Mesenchymal stem cell (in vitro differentiated cells and primary cell): ENCODE data around the gene TNFRSF14. TPM values are rescaled to one million over a fixed set of nuclear protein-coding genes. Genes with fewer than 3 reads are reported as not detected.

Experiments
- DNase-seq: peaks from one replicate; pipeline ENCODE4 v3.0.0-alpha.2; 2013
- H2AFZ ChIP-seq: one replicate; pipeline ENCODE4 v1.6.1; 2013; ENCODE audit warnings: low read depth, mild to moderate bottlenecking, control low read depth, inconsistent platforms, low read length, moderate library complexity
- H2AK5ac ChIP-seq: 2 replicates; pipeline ENCODE4 v1.6.1; 2013; ENCODE audit warnings: low read length, moderate library complexity, mild to moderate bottlenecking, inconsistent platforms; ENCODE audit not compliant: severe bottlenecking
- H2BK120ac ChIP-seq: one replicate; pipeline ENCODE4 v1.6.1; 2013; ENCODE audit warnings: low read depth, mild to moderate bottlenecking, inconsistent platforms, low read length, moderate library complexity
- H2BK12ac ChIP-seq, 2 experiments: one replicate each; pipeline ENCODE4 v1.6.1; 2013; ENCODE audit warnings: inconsistent platforms in 2 of 2, low read length in 2 of 2, mild to moderate bottlenecking in 2 of 2, moderate library complexity in 2 of 2, control low read depth in 1 of 2
- H2BK15ac ChIP-seq: one replicate; pipeline ENCODE4 v1.6.1; 2013; ENCODE audit warnings: mild to moderate bottlenecking, low read depth, inconsistent platforms; ENCODE audit not compliant: poor library complexity, severe bottlenecking
- H2BK5ac ChIP-seq: 2 replicates; pipeline ENCODE4 v1.6.1; 2013; ENCODE audit warnings: low read depth, mild to moderate bottlenecking, low read length, control low read depth, inconsistent platforms; ENCODE audit not compliant: poor library complexity, severe bottlenecking
- H3K14ac ChIP-seq, 2 experiments: one replicate each; pipeline ENCODE4 v1.6.1; 2013; ENCODE audit warnings: inconsistent platforms in 2 of 2, low read length in 2 of 2, control low read depth in 1 of 2, mild to moderate bottlenecking in 1 of 2, moderate library complexity in 1 of 2
- H3K18ac ChIP-seq, 2 experiments: one replicate each; pipeline ENCODE4 v1.6.1; 2013; ENCODE audit warnings: inconsistent platforms in 2 of 2, low read length in 2 of 2, control low read depth in 1 of 2, low read depth in 1 of 2, mild to moderate bottlenecking in 1 of 2
- H3K23ac ChIP-seq, 2 experiments: one replicate each; pipeline ENCODE4 v1.6.1; 2013; ENCODE audit warnings: inconsistent platforms in 2 of 2, low read length in 2 of 2, mild to moderate bottlenecking in 2 of 2, moderate library complexity in 2 of 2, control low read depth in 1 of 2
- H3K27ac ChIP-seq: 2 replicates; pipeline ENCODE4 v1.5.1; 2013; ENCODE audit warnings: mild to moderate bottlenecking, moderate library complexity, low read length, control low read depth, inconsistent platforms; ENCODE audit not compliant: poor library complexity, severe bottlenecking
- H3K27me3 ChIP-seq, 2 experiments: 2 replicates each; pipeline versions ENCODE4 v1.6.1 to v1.7.0; 2013; ENCODE audit warnings: low read length in 2 of 2, mild to moderate bottlenecking in 2 of 2, moderate library complexity in 2 of 2, control low read depth in 1 of 2, inconsistent platforms in 1 of 2; ENCODE audit not compliant: control insufficient read depth in 1 of 2, insufficient read depth in 1 of 2
- H3K36me3 ChIP-seq, 2 experiments: 2 replicates each; pipeline versions ENCODE4 v1.6.1 to v1.7.0; 2013; ENCODE audit warnings: low read length in 2 of 2, control low read depth in 1 of 2, inconsistent platforms in 1 of 2, low read depth in 1 of 2, mild to moderate bottlenecking in 1 of 2; ENCODE audit not compliant: insufficient read depth in 2 of 2, control insufficient read depth in 1 of 2
- H3K4ac ChIP-seq, 2 experiments: one replicate each; pipeline ENCODE4 v1.6.1; 2013; ENCODE audit warnings: inconsistent platforms in 2 of 2, low read length in 2 of 2, mild to moderate bottlenecking in 2 of 2, moderate library complexity in 2 of 2, control low read depth in 1 of 2, low read depth in 1 of 2
- H3K4me1 ChIP-seq: 2 replicates; pipeline ENCODE4 v1.6.1; 2013; ENCODE audit warnings: low read depth, low read length, control low read depth; ENCODE audit not compliant: control insufficient read depth, insufficient read depth
- H3K4me2 ChIP-seq: 2 replicates; pipeline ENCODE4 v1.6.1; 2013; ENCODE audit warnings: low read length, mild to moderate bottlenecking, inconsistent platforms; ENCODE audit not compliant: poor library complexity, severe bottlenecking
- H3K4me3 ChIP-seq, 2 experiments: 2 replicates each; pipeline versions ENCODE4 v1.5.1 to v1.7.0; 2013; ENCODE audit warnings: low read length in 2 of 2, mild to moderate bottlenecking in 2 of 2, control low read depth in 1 of 2, low read depth in 1 of 2; ENCODE audit not compliant: insufficient read depth in 1 of 2
- H3K79me1 ChIP-seq: replicated peaks from 2 replicates; pipeline ENCODE4 v1.6.1; 2013; ENCODE audit warnings: mild to moderate bottlenecking, control low read depth, low read length, inconsistent platforms; ENCODE audit not compliant: poor library complexity, severe bottlenecking
- H3K9ac ChIP-seq: 2 replicates; pipeline ENCODE4 v1.7.0; 2013; ENCODE audit warnings: mild to moderate bottlenecking, low read length, moderate library complexity
- H3K9me3 ChIP-seq: 2 replicates; pipeline ENCODE4 v1.7.0; 2013; ENCODE audit warnings: mild to moderate bottlenecking, low read length; ENCODE audit not compliant: control insufficient read depth
- H4K8ac ChIP-seq: one replicate; pipeline ENCODE4 v1.6.1; 2013; ENCODE audit warnings: inconsistent platforms, mild to moderate bottlenecking, low read length, moderate library complexity
- H4K91ac ChIP-seq: one replicate; pipeline ENCODE4 v1.6.1; 2013; ENCODE audit warnings: mild to moderate bottlenecking, low read length, inconsistent platforms
- WGBS: methylation state at CpG from one replicate; pipeline ENCODE4 v1.1.7; 2013; ENCODE audit warnings: mixed read lengths; 5-methylcytosine and 5-hydroxymethylcytosine counted together
- polyA plus RNA-seq, 2 experiments: library from polyadenylated mRNA; stranded (reverse); fragments of 200-250 nt; gene quantifications; one replicate each; pipeline ENCODE4 v1.2.3, GENCODE V29; 2013

TNFRSF14 gene
- polyA plus RNA-seq (2013, experiment 1 of 2), result 0.73 TPM
- 0.89 TPM for polyA plus RNA-seq (2013, experiment 2 of 2)

- peaks cover 42% of the 10 kb centered on the region for H3K4me1 ChIP-seq
- H2BK12ac ChIP-seq, result no peak within 1 kb of the TSS
- H3K27ac ChIP-seq, result peak within 1 kb of the TSS; percentile 46
- WGBS, result 67% methylated on average over 16 of the region's 16 CpGs
- H3K36me3 ChIP-seq, result peaks cover 28 to 31% of the 10 kb centered on the region in 2 experiments
- no peak within 1 kb of the TSS for H4K91ac ChIP-seq
- H3K79me1 ChIP-seq, result peaks cover 14% of the 10 kb centered on the region
- H3K4me3 ChIP-seq, result peak within 1 kb of the TSS; percentile 45 to 91
- H2BK120ac ChIP-seq, result no peak within 1 kb of the TSS
- H3K23ac ChIP-seq, result no peak within 1 kb of the TSS
- no peaks in the 10 kb centered on the region for H3K27me3 ChIP-seq
- H3K9ac ChIP-seq, result peak within 1 kb of the TSS; percentile 95
- H2AFZ ChIP-seq, result no peak within 1 kb of the TSS
- DNase-seq, result peak; percentile 53
- H3K4me2 ChIP-seq, result peak within 1 kb of the TSS; percentile 73
- H3K4ac ChIP-seq, result no peak within 1 kb of the TSS
- H2BK5ac ChIP-seq, result peak within 1 kb of the TSS; percentile 19
- peak within 1 kb of the TSS; percentile 70 for H2AK5ac ChIP-seq
- no peak within 1 kb of the TSS for H3K18ac ChIP-seq
- no peak within 1 kb of the TSS for H3K14ac ChIP-seq
- H2BK15ac ChIP-seq, result no peak within 1 kb of the TSS
- H4K8ac ChIP-seq, result no peak within 1 kb of the TSS
- H3K9me3 ChIP-seq, result no peaks in the 10 kb centered on the region
Measured at GRCh38 chr1:2556277-2556677, at the start of gene TNFRSF14. TNFRSF14 (plus strand) TSS chr1:2556371; CDS start chr1:2556665, 294 bp downstream.

- Histone ChIP-seq H3K27me3 (peaks cover 0 to 39% of the 10 kb centered on the region in 2 experiments), H3K79me1 (peaks cover 2% of the 10 kb centered on the region), H3K27ac (no peak overlapping the region), H3K23ac (no peak overlapping the region), H2BK5ac (no peak overlapping the region), H2AK5ac (no peak overlapping the region), H3K4ac (no peak overlapping the region), H3K4me3 (no peak overlapping the region), H2BK12ac (no peak overlapping the region), H3K9me3 (no peaks in the 10 kb centered on the region), H2AFZ (no peak overlapping the region), H2BK120ac (no peak overlapping the region), H3K9ac (no peak overlapping the region), H3K36me3 (peaks cover 30 to 78% of the 10 kb centered on the region in 2 experiments), H3K14ac (no peak overlapping the region), H3K4me1 (peaks cover 19% of the 10 kb centered on the region), H3K4me2 (no peak overlapping the region), H4K8ac (no peak overlapping the region), H4K91ac (no peak overlapping the region), H3K18ac (no peak overlapping the region), H2BK15ac (peak overlapping the region; percentile 37)
- 68% methylated on average over 13 of the region's 15 CpGs for WGBS
- no peak for DNase-seq
Measured at GRCh38 chr1:2506901-2507565, 49.1 kb upstream of the TNFRSF14 start.

GRCh38 chr1:2507744-2508155 lies 48.4 kb upstream of the TNFRSF14 start:
- H3K4ac ChIP-seq, result no peak overlapping the region
- H3K4me2 ChIP-seq, result no peak overlapping the region
- peaks cover 0 to 32% of the 10 kb centered on the region in 2 experiments for H3K27me3 ChIP-seq
- H2AK5ac ChIP-seq, result no peak overlapping the region
- H3K27ac ChIP-seq, result no peak overlapping the region
- no peak overlapping the region for H3K14ac ChIP-seq
- WGBS, result 94% methylated on average over 5 of the region's 6 CpGs
- H3K36me3 ChIP-seq, result peaks cover 35 to 78% of the 10 kb centered on the region in 2 experiments
- H3K79me1 ChIP-seq, result peaks cover 3% of the 10 kb centered on the region
- no peak overlapping the region for H2BK5ac ChIP-seq
- no peak overlapping the region for H3K9ac ChIP-seq
- no peak overlapping the region for H2BK15ac ChIP-seq
- no peak overlapping the region for H2BK12ac ChIP-seq
- no peak overlapping the region for H2AFZ ChIP-seq
- H3K4me1 ChIP-seq, result peaks cover 16% of the 10 kb centered on the region
- H2BK120ac ChIP-seq, result no peak overlapping the region
- no peak overlapping the region for H3K23ac ChIP-seq
- H3K9me3 ChIP-seq, result no peaks in the 10 kb centered on the region
- H4K8ac ChIP-seq, result no peak overlapping the region
- DNase-seq, result no peak
- H4K91ac ChIP-seq, result no peak overlapping the region
- no peak overlapping the region for H3K18ac ChIP-seq
- no peak overlapping the region for H3K4me3 ChIP-seq

- 91% methylated on average over 19 of the region's 24 CpGs for WGBS
- Histone ChIP-seq H2BK120ac (no peak overlapping the region), H3K36me3 (peaks cover 39 to 81% of the 10 kb centered on the region in 2 experiments), H2AK5ac (no peak overlapping the region), H3K4me1 (peaks cover 16% of the 10 kb centered on the region), H3K9ac (no peak overlapping the region), H3K4me2 (no peak overlapping the region), H3K4ac (no peak overlapping the region), H3K27me3 (peaks cover 0 to 28% of the 10 kb centered on the region in 2 experiments), H2BK12ac (no peak overlapping the region), H2BK5ac (no peak overlapping the region), H2BK15ac (no peak overlapping the region), H3K23ac (no peak overlapping the region), H3K9me3 (no peaks in the 10 kb centered on the region), H3K27ac (no peak overlapping the region), H3K79me1 (peaks cover 7% of the 10 kb centered on the region), H3K14ac (no peak overlapping the region), H4K91ac (no peak overlapping the region), H3K18ac (no peak overlapping the region), H4K8ac (no peak overlapping the region), H3K4me3 (no peak overlapping the region), H2AFZ (no peak overlapping the region)
- no peak for DNase-seq
Measured at GRCh38 chr1:2508180-2508579, 48.0 kb upstream of the TNFRSF14 start.
